Measurements from ENCODE around the gene RENBP.

- no peak for TF ChIP-seq CTCF (IDR thresholded peaks at IDR 0.05)
- no peak for TF ChIP-seq POLR2A (IDR thresholded peaks at IDR 0.05)
- TF ChIP-seq POLR2AphosphoS5 (IDR thresholded peaks at IDR 0.05), result no peak
- no peak for TF ChIP-seq EP300 (IDR thresholded peaks at IDR 0.05; ENCODE audit: low read depth)
These were observed 14.9 kb downstream of the RENBP start for GRCh38 chrX:153929576-153929975.
